Stimulated activated CD4-positive, alpha-beta T cell treated with anti-CD3 and anti-CD28 coated beads, Interleukin-1b, Interleukin-23, amount 100 ng/mL, for 4 hours (primary cell): ENCODE results near the gene FHIT.

ENCODE experiments used
- DNase-seq, 2 donors: peaks; one replicate each; pipeline ENCODE4 v3.0.0-alpha.2; 2020; ENCODE audit warnings: low read depth in 2 of 2

Gene FHIT

DNA sequence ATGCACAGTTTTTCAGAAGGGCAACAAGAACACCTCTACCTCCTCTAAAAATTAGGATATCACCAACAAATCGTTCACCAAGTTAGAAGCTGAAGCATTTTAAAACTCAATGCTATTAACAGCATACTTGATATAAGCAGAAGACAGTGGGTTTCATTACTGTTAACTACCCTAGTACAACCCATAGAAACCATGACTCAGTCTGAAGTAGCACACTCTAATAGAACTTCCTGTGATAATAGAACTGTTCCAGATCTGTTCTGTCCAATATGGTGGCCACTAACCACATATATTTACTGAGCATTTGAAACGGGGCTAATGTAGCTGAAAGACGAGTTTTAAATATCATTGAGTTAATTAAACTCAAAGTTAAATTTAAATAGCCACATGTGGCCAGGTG is 1075.6 kb downstream of the FHIT start:
- no peak for DNase-seq

DNA sequence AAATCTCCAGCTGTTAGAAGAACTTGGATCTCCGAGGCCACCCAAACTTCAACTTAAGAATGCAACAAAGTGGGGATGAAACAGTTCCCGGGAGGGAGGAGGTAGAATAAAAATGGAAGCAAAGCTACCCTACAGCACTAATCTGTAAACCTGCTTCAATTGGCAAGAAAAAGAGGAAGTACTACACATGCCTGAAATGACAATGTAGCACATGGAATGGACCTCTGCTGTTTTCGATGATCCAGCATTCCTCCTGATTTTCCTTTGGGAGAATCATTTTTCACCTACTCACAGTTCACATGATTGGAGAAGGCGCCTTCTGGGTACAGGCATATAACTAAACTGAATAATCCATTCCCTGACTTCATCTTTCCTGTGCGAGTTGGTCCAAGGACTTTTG is 1081.5 kb downstream of the FHIT start:
- no peak for DNase-seq

DNA sequence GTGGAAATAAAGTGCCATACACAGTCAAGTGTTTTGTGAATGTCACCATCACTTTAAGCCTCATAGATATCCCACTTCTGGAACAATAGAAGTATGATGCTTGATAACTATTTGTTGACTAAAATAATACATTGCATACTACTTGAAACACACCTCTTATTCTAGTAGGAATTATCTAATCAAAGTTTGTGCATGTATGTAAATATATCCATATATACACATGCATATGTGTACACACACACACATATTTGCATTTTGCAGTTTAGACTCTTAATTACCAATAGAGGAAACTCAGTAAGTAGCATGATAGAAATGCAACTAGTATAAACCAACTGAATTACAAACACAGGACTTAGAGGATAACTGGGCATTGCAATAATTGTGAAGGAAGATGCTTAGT is 1084.1 kb downstream of the FHIT start:
- no peak for DNase-seq

DNA sequence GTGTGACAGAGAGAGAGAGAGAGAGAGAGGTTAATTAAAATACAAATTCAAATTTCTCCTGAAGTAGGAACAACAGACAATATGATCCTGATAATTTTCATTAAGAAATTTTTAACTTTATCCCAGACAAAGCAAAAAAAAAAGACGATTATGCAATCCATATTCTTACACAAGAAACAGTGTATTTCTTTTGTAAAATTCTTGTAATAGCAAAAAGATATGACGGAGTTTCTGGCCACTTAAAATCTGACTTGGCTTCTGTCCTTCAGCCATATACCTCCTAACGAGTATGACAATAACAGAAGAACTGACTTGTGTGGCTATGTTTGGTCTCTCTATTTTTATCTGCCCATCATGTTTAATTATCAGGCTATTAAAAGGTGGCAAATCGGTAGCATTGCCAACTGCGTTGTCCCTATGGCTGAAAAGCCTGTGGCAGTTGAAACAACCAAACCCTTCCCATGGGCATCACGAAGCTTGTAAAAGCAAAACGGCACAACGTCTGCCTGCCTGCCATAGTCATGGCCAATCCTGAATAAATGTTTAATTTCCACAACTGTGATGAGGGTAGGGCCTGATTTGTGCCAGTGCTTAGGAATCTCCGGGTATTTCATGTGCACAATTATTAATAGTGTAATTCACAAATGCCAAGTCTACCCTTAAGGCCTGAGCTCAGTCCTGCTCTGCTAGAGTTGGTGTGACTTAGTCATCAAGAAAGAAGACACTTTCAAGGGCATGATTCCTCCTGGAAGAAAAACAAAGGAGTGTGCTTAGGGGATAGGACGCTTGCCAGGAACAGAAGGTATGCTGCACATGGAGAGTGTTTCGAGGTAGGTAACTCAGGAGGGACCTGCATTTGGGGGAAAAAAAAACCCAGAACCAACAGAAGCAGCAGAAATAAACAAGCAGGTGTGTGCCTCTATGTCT is 1090.2 kb downstream of the FHIT start:
- no peak for DNase-seq

DNA sequence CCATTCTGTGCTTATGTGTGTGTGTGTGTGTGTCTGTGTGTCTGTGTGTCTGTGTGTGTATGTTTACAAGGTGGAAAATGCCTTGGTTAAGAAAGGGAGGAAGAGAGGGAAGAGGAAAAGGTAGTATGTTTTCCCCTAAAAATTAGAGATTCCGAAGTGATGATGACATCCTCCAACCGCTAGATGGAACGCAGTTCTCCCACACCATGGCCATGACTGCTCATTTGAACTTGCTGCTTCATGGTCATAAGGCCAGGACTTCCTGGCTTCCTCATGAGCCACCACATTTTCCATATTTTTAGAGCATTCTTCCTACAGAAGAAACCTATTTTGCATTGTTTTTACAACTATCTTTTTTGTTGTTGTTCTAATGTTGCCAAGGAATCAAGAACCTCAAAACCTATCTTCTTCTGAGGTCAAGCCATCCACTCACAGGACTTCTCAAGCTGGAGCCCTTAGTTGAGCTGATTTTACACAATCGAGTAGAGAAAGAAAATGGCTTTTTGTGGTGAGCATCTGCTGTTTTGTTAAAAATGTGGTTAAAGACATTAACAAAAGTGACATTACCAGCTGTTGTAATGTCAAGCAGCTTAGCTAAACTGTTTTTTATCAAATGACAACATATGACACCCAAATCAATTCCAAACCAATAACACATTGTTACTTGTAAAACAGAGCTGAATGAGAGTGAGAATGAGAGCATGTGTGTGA is 1091.0 kb downstream of the FHIT start:
- no peak for DNase-seq

DNA sequence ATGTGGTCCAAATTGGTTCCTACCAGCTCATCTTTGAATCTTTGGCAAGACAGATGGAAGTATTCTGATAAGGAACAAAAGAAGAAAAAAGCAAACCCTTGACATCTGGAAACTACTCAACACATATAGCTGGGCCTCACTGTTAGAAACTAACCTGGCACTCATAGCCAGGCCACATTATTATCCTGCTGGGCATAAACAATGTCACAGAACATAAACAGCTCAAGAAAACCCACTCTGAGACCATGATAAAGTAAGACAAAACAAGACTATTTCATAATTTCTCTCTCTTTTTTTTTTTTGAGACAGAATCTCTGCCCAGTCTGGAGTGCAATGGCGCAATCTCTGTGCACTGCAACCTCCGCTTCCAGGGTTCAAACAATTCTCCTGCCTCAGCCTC is 1093.2 kb downstream of the FHIT start:
- DNase-seq, result no peak

DNA sequence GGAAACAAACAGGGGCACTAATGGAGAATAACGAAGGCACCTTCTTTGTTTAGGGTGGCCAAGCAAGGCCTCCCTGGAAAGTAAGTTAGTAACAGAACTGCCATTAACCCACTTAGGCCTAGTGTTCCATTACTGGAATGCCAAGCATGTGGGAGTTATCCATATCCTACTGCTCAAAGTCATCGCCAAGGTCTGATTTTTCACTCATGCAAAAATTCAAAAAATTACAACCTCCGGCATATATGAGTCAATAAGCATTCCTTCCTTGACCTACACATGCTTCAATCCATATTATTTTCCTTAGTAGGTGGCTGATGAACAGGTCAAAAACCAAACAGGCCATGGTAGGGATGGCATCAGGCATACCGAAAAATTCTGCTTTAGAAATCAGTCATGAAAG is 1097.2 kb downstream of the FHIT start:
- DNase-seq, result no peak

DNA sequence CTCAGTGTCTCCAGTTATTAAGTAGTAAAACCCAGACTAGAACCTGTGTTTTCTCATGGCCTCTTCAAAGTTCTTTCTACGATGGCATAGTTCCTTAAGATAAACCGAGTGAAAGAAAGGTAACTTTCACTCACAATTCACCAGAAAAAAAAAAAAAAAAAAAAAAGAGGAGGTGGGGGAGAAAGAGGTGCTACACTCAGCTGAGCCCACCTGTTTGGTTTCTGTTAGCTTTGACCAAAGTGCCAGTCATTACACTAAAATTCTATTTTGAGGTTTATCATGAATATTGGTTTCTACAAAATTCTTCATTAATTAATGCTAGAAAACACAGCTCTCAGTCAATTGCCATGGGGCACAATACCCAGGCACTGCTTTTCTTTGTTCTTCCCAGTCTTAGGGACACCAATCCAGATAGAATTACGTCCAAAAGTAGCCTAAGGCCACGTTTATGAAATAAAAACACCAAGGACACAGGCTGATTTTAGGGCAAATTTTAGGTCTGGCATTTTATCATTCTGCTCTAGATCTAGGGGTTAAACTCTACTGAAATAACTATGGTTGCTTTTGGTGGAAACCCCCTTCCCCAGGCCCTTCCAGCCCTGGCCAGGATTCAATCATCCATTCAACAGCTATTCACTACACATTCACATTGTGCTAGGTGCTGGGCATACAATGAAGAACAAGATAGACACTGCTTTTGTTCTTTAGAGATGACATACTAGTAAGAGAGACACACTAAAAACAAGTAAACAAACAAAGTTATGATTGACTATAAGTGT is 1097.8 kb downstream of the FHIT start:
- no peak for DNase-seq

DNA sequence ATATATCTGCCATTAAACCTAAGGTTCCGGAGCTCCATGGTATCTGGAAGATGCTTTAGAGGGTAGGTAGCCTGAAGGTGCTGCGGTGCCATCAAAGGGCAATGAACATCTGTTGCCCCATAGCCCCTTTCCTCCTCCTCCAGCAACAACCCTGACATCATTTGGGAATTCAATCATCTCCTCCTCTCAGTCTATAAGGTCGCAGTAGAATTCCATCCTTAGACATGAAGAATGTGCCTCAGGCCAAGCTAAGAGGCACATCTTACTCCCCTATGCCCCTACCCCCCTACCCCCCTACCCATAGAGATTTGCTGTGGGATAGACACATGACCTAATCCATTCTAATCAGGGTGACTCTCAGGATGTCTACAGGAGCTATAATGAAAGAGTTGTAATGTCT is 1101.8 kb downstream of the FHIT start:
- no peak for DNase-seq

DNA sequence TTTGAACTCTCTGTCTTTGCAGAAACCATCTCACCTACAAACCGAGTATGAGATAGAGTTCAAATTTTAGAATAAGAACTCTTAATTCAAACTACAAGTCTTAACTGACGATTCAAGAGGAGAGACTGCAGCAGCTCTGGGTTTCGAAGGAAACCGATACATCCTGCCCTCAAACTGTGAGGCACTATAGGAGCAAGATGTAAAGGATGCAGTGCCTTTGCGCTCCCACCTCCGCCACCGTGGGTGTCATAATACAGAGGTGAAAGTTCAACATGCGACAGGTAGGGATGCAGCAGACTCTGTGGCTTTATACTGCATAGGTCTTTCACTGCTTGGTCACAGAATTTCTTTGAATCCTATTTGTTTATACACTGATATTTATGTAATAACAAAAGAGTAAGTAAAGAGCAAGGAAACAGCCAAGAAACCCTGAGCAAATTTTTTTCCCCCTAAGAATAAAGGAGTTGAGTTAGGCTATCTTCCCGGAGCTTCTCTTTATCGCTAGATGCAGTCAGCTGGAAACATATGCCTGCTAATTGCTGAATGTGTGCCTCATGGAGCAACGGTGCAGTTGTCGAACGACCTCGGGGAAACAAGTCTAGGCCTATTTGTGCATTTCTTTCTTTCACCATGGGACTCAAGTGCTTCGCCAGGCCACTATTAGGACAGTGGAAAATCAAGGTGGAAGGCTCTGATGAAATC is 1103.9 kb downstream of the FHIT start:
- DNase-seq, result no peak

DNA sequence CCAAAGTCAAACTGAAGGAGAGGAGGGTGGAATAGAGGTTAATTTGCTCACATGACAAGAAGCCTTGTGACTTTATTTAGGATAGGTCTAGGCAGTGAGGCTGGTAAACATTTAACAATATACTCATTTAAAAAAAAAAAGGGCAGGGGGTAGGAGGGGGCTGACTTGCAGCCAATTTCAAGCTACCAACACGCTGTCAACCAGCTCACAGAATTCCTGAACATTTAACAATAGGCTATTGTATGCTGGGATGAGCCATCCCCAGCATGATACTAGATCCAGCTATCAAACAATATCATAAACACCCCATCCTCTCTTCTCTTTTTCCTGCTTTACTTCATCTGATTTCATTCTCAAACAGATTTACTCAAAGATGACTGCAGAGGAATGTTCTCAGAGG is 1105.1 kb downstream of the FHIT start:
- no peak for DNase-seq

DNA sequence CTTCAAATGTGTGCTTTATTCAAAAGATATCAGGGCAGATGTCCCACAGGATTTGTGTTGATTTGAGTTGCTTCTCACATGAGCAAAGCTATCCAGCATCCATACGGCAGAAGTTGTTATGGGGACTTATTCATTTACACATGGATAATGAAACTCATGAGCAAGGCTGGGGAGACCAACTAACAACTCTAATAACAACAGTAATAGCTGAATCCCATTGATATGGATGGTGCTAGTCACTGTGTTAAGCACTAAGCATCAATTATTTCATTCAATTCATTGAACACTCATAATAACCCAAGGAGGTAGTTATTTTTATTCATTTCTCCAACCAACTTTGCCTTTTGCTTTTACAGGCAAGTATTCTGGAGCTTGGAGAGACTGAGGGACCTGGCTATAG is 1107.2 kb downstream of the FHIT start:
- no peak for DNase-seq

DNA sequence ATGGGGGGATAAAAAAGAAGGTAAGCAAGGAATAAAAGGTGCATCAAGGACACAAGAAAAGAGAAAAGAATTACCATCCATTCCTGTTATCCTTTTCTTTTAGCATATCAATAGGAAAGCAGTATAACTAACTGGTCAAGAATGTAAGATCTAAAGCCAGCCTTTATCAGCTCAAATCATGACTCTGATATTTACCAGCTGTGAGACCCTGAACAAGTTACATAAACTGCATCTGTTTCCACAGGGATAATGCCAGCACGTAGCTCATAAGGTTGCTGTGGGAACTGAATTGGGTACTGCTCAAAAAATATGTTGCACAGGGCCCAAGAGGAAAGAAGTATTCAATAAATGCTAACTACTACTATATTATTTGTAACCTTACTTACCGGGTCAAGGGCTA is 1109.2 kb downstream of the FHIT start:
- no peak for DNase-seq

DNA sequence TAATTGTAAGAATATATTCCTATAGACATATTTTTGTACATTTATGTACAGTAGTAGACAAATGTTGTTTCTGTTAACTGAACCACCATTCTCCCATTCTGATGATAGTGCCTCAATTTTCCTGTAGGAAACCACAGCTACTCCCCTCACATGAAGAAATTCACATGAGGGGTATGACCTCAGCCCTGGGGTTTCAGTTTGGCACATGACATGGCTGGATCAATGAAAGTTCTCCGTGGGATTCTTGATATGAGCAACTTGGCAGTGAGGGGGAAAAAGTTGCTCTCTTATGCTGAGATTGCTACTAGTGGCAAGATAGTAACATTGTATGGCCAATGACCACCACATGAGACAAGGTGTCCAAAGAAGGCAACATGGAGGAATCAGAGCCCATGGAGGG is 1111.1 kb downstream of the FHIT start:
- no peak for DNase-seq

DNA sequence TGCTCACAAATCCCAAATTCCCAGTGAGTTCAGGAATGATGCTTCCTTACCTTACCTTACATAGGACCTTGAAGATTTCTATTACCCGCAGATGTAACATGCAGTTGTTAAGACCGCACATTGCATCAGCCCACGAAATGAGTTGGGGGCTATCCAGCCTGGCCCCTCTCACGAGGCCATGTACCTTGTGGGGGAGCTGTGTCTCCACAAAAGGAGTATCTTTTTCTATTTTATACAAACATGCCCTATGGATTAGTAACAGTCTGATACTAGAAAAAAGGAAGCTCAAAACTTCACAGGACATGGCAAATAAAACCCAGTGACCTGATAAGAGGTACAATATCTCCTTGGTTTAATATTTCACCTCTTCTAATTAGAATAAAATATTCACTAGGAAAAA is 1114.7 kb downstream of the FHIT start:
- DNase-seq, result no peak

DNA sequence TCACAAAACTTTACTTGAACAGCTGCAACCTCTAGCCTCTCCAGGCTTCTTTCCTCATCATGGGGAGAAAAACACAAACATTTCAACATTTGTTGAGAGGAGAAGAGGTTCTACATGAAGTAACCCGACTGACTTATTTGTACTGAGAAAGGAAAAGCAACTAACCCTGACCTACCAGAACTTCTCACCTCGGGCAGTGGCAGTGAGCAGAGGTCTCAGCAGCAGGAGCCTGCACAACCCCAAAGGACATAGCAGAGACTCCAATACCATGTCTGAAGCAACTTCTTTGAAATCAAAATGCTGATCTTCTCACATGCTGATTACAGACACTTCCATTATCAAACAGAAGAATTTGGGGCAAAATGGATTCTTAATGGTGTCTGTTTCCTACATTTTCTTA is 1115.8 kb downstream of the FHIT start:
- no peak for DNase-seq

DNA sequence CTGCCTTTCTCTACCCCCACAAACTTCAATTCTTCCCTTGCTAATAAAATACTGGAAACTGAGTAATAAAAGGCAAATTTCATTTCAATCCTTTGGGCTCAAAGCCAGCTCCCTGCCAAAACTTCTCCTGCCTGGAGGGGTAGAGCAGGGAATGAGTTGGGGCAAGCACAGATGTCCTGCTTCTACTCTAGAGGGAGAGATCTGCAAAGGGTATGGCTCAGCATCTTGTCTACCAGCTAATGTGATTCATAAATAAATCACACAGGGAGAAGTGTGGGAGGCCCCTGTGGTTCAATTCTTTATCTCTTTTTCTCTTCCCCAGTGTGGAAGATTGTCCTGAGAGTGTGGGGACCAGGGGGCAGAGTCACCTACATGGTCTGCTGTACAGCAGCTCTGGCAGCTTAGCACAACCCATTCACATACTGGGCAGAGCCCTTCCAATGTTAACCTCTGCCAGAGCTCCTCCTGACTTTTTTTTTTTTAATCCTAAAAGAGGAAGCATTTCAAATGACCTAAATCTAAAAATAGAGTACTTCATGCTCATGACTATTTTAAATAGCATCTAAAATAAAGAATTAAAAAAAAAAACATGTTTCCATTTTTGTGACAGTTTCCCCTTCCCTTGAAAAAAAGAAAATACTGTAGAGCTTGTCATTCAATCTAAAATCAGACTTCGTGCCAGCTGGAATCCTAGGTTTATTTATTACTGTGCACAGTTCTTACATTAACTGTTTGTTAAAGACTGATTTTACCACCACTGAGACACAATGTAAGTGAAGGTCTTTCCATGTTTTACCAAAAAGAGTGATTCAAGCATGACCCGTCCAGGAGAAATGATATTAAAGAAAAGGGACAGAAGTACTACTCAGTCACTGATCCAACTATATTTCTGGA is 1117.7 kb downstream of the FHIT start:
- no peak for DNase-seq

DNA sequence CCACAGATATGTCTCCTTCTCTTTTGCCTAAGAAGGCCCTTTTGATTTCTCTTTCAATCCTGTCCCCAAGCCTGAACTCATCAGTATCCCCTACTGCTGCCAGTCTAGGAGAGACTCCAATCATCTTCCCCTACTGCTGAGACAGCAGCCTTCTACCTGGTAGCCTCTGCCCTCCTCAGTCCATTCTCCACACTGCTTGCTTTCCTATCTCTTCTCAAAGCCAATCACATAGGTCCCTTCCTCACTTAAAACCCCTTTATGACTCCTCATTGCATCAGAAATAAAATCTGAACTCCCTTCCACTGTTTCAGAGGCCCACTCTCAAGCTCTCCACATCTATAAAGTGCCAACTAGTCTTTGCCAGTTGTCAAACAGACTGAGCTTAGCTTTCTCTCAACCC is 1119.6 kb downstream of the FHIT start:
- DNase-seq, result no peak

DNA sequence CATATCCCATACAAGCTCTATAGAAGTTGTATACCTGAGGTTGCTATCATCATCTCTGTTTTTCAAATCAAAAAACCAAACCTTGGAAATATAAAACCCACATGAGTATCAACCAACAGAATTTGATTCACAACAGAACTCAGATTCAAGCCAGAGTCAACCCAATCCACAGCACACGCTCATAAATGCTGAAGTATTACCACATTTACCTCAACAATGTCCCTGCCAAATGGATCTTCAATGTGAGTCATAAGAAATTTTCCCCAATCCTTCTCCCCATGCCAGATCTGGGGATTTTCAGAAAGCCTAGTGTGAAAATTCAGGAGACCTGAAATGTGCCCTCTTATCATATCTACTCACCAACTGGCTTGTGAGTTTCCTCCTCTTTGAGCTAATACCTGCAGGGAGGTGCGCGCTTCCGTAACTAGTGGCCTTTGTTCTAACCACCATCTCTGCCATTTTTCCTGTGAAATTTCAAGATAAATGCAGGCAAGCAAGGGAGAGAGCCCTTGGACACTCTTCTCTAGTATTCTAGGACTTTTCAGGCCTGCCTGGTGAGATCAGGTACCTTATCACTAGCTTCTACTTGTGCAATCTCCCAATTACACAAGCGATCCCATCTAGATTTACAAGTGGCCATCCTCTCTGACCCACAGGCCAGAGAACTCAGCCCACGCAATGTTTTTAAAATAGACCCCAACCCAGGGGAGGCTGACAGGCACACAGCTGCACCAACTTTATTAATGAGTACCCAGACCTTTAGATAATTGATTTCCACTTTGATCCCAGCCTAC is 1124.5 kb downstream of the FHIT start:
- no peak for DNase-seq

DNA sequence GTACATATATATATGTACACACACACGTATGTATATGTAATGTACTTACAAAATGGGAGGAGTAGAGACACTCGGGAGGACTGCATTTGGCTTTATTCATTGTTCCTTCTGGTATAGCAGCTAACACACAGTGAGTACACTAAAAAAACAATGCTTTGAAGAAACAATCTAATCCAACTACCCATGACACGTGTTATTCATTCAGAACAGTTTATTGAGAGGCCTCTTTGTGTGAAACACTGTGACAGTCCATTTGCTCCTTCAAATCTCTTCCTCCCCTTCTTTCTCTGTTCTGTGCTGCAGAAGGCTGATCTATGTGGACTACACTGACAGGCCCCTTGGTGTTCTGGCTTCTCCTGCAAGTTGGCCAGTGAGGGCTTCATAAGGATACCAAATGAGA is 1125.6 kb downstream of the FHIT start:
- no peak for DNase-seq
